Right atrium auricular region (tissue), 2 donors: Measurements from ENCODE around the gene ADPRHL1. TPM values are rescaled to one million over a fixed set of nuclear protein-coding genes. Genes with fewer than 3 reads are reported as not detected.
A peak's percentile ranks its signal among the peaks of the same experiment; 100 is the strongest.

Experiments
- DNase-seq: peaks from one replicate; pipeline ENCODE4 v3.0.0-alpha.2; 2019; ENCODE audit warnings: low spot score
- H3K27ac ChIP-seq, 2 donors: fragments of 200-600 bp; sonication (generic); 1 replicate in 1 of 2; 2 replicates in 1 of 2; pipeline ENCODE4 v1.5.1; 2016 to 2019
- H3K27me3 ChIP-seq, 2 donors: fragments of 200-600 bp; sonication (generic); one replicate each; pipeline versions ENCODE4 v1.5.1 to v1.6.0; 2017 to 2019
- H3K36me3 ChIP-seq: fragments of 200-600 bp; sonication (generic); one replicate; pipeline ENCODE4 v1.5.1; 2016
- H3K4me1 ChIP-seq, 2 donors: fragments of 200-600 bp; sonication (generic); one replicate each; pipeline versions ENCODE4 v1.5.1 to v1.6.0; 2017 to 2019
- H3K4me3 ChIP-seq, 2 donors: fragments of 200-600 bp; sonication (generic); 1 replicate in 1 of 2; 2 replicates in 1 of 2; pipeline ENCODE4 v1.5.1; 2017 to 2019; ENCODE audit warnings: mild to moderate bottlenecking in 1 of 2, moderate library complexity in 1 of 2
- H3K9me3 ChIP-seq, 2 donors: fragments of 200-600 bp; sonication (generic); one replicate each; pipeline ENCODE4 v1.5.1; 2019
- total RNA-seq, 2 donors: library from RNA; depleted of rRNA; stranded (reverse); fragments of >200 nt; gene quantifications; one replicate each; pipeline ENCODE4 v1.1.0, GENCODE V29; 2016
- TF ChIP-seq, protein P1 (sequence below), 2 donors: fragments of 200-600 bp; sonication (generic); IDR thresholded peaks; one replicate each; pipeline ENCODE4 v1.5.1; 2019; ENCODE audit warnings: antibody characterized with exemption in 2 of 2

The ADPRHL1 gene
- total RNA-seq, 2 donors from 2014 or later: 222 to 329 TPM

DNA sequence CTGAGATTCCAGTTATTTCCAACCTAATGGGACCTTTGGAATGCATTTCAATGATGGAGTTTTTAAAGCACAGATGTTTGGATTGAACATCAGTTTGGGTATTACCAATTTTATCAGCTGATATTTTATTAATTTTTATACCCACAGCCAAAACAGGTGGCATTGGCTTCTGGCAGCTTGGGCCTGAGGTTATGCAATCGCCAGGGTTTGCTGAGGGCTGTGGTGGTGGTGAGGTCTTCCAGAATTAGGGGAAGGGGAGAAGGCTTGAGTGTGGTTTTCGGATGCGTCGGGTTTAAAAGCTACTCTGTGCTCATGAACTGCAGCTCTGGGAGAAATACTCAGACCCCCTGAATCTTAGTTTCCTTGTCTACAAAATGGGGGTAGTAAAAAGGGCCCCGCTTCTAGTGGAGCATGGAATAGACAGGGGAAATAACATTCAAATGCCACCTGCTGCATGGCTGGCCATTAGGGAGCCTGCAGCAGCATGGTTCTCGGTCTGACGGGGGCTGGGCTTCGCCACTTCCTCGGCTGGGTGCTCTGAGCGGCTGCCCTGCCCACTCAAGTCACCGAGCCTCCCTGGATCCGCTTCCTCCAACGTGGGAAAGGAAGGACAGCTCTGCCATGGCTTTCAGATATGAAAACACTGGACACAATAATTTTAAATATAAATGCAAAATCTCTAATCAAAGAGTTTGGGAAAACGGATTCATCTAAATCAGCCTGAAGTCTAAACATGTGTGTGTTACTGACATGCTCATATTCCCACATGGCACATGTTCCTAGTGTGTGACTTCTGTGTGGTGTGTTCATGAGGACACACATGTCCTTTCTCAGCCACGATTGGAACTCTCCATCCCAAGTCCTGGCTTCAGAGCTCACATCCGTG, 35.2 kb downstream of the ADPRHL1 start:
- no peak for DNase-seq
- TF ChIP-seq, protein P1, sequence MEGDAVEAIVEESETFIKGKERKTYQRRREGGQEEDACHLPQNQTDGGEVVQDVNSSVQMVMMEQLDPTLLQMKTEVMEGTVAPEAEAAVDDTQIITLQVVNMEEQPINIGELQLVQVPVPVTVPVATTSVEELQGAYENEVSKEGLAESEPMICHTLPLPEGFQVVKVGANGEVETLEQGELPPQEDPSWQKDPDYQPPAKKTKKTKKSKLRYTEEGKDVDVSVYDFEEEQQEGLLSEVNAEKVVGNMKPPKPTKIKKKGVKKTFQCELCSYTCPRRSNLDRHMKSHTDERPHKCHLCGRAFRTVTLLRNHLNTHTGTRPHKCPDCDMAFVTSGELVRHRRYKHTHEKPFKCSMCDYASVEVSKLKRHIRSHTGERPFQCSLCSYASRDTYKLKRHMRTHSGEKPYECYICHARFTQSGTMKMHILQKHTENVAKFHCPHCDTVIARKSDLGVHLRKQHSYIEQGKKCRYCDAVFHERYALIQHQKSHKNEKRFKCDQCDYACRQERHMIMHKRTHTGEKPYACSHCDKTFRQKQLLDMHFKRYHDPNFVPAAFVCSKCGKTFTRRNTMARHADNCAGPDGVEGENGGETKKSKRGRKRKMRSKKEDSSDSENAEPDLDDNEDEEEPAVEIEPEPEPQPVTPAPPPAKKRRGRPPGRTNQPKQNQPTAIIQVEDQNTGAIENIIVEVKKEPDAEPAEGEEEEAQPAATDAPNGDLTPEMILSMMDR (IDR thresholded peaks at IDR 0.05): no peak
- Histone ChIP-seq H3K4me1 (peaks cover 0 to 22% of the 10 kb centered on the region in 2 donors), H3K27ac (peak overlapping the region in 1 of 2 donors; percentile 33), H3K9me3 (no peaks in the 10 kb centered on the region), H3K27me3 (no peaks in the 10 kb centered on the region), H3K4me3 (no peak overlapping the region), H3K36me3 (peaks cover 31% of the 10 kb centered on the region)

DNA sequence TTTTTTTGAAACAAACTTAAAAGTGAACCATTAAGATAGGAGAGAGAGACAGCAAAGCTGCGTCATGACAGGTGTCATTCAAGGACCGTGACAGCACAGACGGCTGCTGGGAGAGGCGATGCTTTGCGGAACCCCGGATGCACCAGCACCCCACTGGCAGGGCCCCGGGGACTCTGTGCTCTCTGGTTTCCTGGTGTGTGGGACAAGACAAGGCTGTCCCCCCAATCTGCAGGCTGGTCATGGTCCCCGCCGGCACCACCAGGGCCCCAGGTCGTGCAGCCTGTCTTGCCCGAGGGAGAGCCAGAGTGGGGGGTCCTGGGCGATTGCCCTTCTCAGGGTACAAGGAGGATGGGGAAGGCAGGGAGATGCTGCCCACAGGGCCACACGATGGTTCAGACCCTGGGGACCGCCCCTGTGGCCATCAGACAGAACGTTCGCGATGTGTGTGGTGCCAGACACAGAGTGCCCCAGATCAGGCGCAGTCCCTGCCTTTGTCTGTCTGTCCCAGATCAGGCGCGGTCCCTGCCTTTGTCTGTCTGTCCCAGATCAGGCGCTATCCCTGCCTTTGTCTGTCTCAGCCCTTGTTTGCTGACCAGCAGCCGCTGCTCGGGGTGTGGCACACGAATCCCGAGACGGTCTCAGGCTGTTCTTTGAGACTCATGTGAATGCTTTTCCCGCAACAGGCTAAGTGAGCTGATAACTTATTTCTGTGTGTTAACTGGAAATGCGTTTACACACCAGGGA, 36.1 kb downstream of the ADPRHL1 start:
- Histone ChIP-seq H3K4me1 (peaks cover 0 to 22% of the 10 kb centered on the region in 2 donors), H3K4me3 (no peak overlapping the region), H3K27ac (peak overlapping the region in 1 of 2 donors; percentile 35), H3K9me3 (no peaks in the 10 kb centered on the region), H3K36me3 (peaks cover 22% of the 10 kb centered on the region), H3K27me3 (no peaks in the 10 kb centered on the region)
- TF ChIP-seq, protein P1 (IDR thresholded peaks at IDR 0.05): no peak
- no peak for DNase-seq

DNA sequence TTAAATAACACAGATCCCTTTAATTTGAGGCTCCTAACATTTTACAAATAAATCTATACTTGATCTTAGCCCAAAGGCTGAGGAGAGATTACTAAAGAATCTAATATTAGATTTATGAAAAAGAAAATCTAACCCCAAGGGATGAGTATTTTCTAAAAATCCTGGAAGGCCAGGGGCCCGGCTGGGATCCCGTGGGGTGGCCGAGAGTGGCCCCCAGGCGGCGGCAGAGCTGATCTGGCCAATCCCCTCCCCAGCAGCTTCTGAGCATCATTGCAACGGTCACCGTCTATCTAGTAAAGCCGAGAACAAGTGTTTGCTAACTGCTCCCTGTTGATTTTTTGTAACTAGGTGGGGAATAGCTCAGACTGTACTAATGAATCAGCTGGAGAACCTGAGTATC, 37.5 kb downstream of the ADPRHL1 start:
- Histone ChIP-seq H3K4me3 (no peak overlapping the region), H3K4me1 (peaks cover 0 to 31% of the 10 kb centered on the region in 2 donors), H3K9me3 (no peaks in the 10 kb centered on the region), H3K27ac (peak overlapping the region; percentile 10 to 14), H3K27me3 (no peaks in the 10 kb centered on the region), H3K36me3 (peaks cover 14% of the 10 kb centered on the region)
- TF ChIP-seq, protein P1 (IDR thresholded peaks at IDR 0.05): no peak
- no peak for DNase-seq

DNA sequence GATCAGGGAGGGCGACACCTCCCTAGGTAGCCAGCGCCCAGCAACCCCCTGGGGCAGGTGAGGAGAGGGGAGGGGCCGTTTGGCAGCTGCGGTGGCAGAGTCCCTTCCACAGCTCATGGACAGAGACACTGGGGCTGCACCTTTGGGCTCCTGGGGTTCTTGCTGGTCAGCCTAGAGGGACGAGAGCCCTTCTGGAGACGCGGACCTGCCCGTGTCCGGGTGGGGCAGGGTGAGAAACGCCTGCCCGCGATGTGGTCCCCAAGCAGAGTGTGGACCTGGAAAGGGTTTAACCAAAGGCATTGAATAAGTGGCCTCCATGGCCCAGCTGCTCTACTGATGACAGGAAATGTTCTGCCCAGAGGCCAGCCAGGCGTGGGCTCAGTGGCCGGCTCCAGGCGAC, 38.3 kb downstream of the ADPRHL1 start:
- peaks cover 7% of the 10 kb centered on the region for H3K36me3 ChIP-seq
- no peaks in the 10 kb centered on the region for H3K9me3 ChIP-seq
- no peak overlapping the region for H3K4me3 ChIP-seq
- peak overlapping the region; percentile 83 to 94 for H3K27ac ChIP-seq
- TF ChIP-seq, protein P1 (IDR thresholded peaks at IDR 0.05): no peak
- H3K27me3 ChIP-seq: no peaks in the 10 kb centered on the region
- peaks cover 0 to 39% of the 10 kb centered on the region in 2 donors for H3K4me1 ChIP-seq
- DNase-seq: no peak

DNA sequence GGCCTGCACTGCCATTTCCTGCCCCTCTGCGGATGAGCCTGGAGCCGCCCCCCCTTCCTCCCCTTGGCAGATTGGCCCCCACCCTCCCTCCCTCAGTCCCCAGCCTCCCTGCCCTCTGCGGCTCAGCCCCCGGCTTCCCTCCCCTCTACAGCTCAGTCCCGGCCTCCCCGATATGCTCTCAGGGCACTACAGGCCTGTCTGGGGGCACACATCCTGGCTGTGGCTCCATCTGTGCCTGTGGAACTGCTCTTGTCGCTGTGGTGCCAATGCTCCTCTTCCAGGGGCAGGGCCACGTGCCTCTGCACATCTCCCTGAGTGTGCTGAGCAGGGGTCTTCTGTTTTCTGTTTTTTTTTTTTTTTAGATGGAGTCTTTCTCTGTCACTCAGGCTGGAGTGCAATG, 39.0 kb downstream of the ADPRHL1 start:
- TF ChIP-seq, protein P1 (IDR thresholded peaks at IDR 0.05): no peak
- Histone ChIP-seq H3K4me3 (no peak overlapping the region), H3K4me1 (peaks cover 0 to 41% of the 10 kb centered on the region in 2 donors)

More for the DNA sequence above, 39.0 kb downstream of the ADPRHL1 start:
- no peak for DNase-seq
- Histone ChIP-seq H3K9me3 (no peaks in the 10 kb centered on the region), H3K27me3 (no peaks in the 10 kb centered on the region), H3K27ac (peak overlapping the region; percentile 83 to 94), H3K36me3 (peaks cover 1% of the 10 kb centered on the region)
